HG03060 (cell line): ENCODE measurements around the gene ANO7.
"Not testable (repeated sequence)": the region's sequence is repeated elsewhere in the genome, so short reads cannot be mapped to it uniquely, and the experiment has no call there.

Source experiments
- ATAC-seq: cut with Tn5 transposase; IDR thresholded peaks from one replicate; pipeline ENCODE4 v1.9.1; 2021; ENCODE audit warnings: low read depth, moderate number of reproducible peaks; ENCODE audit not compliant: unreplicated experiment

The ANO7 gene

DNA sequence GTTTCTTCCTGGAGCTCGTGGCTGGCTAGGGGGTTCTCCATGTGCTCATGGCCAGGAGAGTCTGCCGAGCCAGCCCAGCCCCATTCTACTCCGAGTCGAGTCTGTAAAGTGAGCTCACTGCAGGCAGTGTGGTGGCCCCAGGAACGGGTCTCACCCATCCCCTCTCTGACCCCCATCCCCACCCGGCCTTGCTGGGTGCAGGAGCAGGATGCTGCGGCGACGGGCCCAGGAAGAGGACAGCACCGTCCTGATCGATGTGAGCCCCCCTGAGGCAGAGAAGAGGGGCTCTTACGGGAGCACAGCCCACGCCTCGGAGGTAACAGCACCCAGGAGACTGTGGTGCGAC lies 1.4 kb downstream of the ANO7 start:
- ATAC-seq: no peak

DNA sequence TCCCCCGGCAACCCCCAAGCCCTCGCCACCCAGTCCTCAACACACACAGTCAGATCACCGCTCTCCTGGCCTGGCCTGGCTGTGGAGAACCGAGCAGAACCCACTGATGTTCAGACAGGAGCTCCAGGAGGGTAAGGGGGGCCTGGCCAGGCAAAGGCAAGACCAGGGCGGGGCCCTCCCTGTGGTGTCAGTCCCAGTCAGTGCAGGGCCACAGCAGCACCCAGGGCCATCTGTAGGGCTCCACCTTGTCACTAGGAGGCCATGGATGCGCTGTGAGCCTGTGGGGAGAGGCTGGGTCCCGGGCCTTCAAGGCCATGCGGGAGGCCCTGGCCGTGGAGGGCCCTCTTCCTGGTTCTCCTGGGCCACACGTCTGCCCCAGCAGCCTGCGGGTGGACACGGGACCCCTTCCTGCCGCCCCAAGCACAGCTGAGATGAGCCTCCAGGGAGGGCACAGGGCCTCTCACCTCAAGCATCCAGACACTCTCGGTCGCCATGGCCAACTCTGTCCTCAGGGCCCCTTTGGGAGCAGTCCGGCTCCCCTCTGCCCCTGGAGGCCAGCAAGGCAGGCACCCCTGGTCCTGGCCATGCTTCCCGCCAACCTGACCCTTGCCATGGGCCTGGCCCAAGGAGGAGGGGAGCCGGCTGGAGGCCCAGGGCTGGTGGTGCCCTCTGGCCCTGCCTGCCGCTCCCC lies 2.0 kb downstream of the ANO7 start:
- no peak for ATAC-seq

DNA sequence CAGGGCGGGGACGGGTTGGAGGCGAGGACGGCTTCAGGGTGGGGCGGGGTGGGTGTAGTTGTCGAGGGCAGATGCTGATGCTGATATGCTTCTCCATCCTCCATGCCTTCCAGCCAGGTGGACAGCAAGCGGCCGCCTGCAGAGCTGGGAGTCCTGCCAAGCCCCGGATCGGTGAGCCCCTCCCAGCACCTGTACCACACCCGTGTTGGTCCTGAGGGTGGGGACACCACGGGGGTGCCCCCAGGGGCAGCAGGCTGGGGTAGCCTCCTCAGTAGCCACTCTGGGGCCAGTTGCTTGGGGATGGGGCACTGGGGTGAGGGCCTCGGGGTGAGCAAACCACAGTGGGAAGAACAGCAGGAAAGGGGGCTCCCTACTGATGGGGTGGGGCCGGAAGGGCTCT lies 2.6 kb downstream of the ANO7 start:
- no peak for ATAC-seq

DNA sequence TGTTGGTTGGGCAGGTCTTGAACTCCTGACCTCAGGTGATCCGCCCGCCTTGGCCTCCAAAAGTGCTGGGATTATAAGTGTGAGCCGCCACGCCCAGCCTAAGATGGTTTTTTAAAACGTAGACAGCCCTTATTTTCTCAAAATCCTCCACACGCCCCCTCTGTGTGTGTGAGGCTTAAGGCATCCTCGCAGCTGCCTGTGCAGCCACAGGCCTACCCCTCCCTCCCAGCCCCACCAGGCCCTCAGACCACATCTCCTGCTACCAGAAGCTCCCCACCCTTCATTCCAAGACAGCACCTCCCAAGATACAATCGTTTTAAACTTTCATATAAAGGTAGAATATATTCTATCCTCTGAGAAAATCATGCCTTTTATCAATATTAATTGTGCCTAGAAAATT lies 4.8 kb downstream of the ANO7 start:
- ATAC-seq: no peak

DNA sequence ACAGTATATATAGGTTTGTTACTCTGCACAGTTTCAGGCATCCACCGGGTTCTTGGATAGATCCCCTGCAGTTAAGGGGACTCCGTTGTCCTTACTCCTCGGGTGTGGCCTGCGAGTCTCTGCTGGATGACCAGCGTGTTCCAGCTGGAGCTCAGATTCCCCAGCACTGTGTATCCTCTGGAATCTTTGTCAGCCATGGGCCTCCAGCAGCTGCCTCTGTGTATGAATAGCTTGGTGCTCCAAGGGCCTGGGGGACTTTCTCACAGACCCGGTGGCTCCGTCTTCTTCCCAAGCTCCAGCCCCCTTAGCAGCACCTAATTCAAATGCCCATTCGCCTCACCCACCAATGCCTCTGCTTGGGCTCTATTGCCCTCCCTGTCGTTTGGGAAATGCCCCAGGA lies 6.3 kb downstream of the ANO7 start:
- ATAC-seq: no peak

DNA sequence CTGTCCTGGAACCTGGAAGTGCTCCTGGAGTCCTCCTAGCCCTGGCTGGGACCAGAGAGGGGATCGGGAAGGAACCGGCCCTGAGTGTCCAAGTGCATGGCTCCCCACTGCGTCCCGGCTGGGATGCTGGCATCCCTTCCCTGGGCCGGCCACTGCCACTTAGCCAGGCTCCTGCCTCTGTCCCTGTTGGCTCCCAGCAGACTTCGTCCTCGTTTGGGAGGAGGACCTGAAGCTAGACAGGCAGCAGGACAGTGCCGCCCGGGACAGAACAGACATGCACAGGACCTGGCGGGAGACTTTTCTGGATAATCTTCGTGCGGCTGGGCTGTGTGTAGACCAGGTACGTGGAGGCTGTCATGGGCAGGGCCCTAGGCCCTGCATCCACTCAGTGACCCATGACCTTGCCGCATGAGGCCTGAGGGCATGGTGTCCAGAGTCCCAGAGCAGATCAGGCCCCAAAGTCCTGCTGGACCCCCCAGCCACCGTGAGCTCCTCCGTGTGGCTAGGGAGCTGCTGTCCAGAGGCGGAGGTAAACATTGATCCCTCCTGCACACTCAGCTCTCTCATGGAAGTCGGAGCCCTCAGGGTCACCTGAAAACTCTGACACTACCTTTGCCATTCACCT lies 7.1 kb downstream of the ANO7 start:
- ATAC-seq: no peak

DNA sequence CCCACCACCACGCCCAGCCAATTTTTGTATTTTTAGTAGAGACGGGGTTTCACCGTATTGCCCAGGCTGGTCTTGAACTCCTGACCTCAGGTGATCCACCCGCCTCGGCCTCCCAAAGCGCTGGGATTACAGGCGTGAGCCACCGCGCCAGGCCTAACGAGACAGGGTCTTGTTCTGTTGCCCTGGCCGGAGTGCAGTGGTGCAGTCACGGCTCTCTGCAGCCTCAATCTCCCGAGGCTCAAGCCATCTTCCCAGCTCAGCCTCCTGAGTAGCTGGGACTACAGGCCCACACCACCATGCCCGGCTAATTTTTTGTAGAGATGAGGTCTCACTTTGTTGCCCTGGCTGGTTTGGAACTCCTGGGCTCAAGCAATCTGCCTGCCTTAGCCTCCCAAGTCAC lies 8.8 kb downstream of the ANO7 start:
- not testable (repeated sequence) for ATAC-seq

DNA sequence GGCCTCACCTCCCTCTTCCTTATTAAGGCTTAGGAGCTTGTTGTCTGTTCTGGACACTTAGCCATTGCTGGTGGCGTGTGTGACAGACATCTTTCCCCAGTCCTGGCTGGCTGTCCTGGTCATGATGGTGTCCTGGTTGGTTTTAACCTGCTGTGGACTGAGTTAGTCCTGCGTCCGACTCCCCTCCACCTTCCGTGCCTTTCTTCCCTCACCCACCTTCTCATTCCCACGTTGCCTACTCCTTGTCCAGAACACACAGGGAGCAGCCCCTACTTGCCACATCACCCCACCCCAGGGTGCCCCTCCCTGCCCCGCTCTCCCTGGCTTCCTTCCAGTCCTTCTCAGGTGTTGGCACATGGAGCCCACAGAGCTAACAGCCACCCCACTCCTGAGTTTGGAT lies 9.5 kb downstream of the ANO7 start:
- ATAC-seq: no peak

DNA sequence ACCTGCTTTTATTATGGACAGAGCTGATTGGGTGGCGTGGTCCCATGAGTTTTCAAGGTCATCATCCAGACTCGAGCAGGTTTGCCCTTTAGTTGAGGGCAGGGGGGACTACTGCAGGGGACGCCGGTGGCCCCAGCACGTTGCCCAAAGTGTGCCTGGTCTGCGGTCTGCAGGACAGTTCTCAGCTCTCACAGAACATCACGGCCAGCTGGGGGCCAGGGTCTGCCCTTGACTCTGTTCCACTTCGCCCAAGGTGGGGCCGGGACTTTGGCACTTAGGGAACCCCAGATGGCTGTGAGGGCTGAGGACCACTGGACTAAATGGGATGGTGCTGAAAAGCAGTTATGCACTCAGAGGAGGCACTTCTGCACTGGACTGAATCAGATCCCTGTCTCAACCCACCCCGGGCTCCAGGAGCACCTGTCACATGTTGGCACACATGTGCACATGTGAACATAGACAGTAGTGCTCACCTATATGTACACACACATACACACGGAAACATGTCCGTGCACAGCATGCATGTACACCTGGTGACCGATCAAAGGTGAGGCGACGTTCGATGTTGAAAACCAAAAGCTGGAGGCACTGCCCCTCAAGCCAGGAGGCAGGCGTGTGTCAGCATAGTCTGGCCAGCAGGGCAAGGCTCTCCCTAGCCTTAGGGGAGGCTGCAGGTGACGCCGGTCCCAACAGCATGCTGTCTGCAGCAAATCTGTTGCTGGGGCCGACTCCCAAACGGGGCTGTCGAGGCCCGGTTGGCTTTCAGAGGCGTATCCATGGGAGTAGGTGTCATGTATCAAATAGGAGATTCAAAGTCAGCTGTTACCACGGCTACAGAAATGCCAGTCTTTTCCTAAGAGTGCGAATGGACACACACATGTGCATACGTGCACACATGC lies 10.2 kb downstream of the ANO7 start:
- no peak for ATAC-seq

DNA sequence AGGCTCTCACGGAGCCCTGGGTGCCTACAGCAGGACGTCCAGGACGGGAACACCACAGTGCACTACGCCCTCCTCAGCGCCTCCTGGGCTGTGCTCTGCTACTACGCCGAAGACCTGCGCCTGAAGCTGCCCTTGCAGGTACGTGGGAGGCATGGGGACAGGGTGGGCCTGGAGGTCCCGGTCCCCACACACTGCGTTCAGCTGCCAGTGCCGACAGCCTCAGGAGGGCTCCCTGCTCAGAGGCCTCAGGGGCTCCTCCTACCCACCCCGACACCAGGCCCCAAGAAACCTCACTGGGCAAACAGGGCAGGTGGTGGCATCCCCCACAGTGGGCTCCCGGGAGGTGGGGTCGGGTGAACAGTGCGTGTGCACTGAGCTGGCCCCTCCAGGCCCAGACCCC lies 10.8 kb downstream of the ANO7 start:
- ATAC-seq: no peak

DNA sequence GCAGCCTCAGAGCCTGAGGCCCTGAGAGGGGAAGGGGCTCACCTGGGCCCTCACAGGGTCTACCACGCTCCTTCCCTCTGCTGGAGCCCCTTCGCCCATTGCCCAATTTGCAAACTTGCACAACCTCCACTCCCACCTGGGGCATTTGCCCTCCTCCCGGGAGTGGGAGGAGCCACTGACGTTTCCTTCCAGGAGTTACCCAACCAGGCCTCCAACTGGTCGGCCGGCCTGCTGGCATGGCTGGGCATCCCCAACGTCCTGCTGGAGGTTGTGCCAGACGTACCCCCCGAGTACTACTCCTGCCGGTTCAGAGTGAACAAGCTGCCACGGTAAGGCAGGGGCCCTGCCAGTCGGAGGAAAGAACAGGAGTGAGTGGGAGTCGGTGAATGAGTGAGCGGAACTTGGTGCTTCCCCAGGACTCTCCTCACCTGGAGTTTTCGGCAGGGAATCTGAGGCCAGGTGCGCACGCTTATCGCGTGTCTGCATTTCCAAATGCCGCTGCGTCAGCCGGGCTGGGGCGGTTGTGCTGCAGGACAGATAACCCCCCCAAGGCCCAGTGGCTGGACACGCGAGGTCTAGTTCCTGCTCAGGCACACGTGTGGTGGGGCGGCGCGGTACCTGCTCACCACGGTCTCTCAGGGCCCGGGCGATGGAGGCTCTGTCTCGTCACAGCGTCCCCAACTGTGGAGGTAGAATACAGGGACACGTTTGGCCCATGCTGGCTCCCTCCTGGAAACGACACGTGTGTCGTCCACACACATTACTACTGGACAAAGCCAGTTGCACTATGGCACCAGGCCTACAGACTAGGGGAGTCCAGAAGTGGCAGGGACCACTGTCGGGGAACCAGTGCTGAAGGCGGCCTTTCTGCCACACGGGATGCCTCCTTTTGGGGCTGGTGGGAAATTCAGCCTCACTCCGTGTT lies 11.7 kb downstream of the ANO7 start:
- no peak for ATAC-seq

DNA sequence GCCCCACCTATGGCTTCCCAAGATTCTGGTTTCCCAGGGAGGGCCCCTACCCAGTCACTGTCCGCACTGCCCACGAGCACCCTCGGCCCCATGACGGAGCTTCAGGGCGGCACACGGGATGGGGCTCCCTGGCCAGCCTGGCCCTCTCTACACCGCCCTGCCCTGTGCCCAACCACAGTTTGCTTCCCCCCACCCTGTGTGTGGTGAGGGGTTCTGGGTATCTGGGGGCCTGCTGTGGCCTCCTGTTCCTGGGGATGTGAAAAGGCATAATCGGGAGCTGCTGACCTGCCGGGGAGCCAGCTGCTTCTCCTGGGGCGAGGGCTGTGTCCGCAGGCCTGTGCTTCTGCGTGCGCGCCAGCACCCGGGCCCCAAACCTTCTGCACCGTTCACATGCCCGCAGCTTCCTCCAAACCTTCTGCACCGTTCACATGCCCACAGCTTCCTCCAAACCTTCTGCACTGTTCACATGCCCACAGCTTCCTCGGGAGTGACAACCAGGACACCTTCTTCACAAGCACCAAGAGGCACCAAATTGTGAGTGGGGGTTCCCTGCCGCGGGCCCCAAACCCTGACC lies 12.4 kb downstream of the ANO7 start:
- ATAC-seq: no peak

DNA sequence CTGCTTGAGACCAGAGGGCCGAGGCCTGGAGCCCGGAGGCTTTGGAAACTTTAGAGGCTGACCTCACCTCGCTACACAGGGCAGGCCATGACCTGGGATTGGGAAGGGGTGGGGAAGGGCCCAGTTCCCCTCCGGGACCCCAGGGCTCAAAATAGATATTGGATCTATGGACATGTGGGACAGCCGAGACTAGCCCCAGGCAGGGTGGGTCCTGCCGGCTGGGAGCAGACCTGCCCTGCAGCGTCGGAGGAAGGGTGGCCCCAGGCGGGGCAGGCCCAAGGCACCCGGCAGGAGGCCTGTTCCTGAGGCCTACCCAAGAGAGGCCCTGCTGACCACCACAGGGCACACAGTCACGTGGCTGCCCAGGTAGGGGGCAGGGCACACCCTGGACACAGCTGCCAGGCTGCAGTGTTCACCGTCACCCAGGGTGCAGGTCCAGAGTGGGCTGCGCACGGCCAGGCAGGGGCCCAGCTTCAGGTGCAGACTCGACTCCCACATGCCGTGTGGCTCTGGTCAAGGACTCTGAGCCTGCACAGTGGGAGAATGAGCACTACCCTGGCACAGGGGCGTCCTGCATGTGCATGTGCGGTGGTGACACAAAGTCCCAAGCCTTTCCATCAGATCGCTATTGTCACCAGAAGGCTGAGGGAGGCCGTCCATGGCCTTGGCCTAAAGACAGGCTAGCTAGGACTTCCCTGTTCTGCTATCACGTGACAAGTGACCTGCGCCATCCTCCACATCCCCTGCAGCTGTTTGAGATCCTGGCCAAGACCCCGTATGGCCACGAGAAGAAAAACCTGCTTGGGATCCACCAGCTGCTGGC lies 13.2 kb downstream of the ANO7 start:
- no peak for ATAC-seq

DNA sequence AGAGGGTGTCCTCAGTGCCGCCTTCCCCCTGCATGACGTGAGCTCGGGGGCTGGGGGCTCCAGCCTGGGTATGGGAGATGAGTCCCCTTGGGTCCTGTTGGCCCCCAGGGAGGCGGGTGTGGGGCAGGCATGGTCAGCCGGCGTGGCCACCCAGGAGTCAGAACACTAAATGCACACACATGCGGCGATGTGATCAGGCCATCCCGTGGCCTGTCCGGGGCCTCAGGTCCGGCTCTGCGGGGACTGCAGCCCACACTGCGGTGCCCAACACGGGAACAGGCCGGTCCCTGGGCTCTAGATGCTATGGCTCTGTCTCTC lies 13.8 kb downstream of the ANO7 start:
- ATAC-seq: no peak

DNA sequence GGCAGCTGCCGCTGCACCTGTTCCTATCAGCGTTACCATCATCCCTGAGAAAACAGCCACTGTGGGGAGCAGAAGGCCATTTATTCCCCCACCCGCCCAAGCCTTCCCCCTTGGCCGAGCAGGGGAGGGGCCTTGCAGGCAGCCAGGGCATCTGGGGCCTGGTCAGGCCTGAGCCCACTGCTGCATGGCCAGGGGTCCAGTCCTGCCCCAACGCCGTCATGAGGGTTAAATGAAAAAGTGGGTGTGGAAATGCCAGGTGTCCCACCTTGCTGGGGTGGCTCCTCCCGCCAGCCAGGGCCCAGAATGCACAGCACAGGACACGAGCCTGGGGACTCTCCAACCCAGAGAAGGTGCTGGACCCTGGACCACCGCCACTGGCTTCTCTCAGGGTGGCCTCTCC lies 14.2 kb downstream of the ANO7 start:
- ATAC-seq: no peak

DNA sequence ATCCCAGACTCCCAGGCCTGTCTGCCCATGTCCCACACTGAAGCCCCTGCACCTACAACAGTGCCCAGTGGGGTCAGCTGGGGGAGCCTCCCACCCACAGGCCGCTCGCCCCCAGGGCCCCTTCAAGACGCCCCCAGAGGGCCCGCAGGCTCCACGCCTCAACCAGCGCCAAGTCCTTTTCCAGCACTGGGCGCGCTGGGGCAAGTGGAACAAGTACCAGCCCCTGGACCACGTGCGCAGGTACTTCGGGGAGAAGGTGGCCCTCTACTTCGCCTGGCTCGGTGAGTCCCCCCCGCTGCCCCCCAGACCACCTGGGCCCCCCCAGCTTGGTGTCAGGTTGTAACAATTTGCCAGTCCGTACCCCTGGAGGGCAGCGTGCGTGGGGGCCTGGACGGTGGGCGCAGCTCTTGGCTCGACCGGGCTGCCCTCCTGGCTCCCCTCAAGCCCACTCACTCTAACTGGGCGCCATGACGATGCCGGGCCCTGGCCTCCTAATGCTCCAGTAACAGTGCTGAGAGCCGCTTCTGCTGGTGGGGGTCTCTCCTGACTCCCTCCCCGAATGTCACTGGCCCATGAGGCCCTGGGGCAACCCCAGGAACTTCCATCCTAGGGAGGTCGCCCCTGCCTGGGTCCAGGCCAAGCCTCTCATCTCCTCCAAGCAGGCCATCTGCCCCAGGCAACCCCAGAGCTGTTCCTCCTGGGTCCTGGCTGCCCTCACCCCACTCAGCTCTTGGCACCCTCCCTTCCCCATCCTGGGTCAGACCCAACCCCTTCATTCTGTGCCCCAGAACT lies 14.9 kb downstream of the ANO7 start:
- ATAC-seq: no peak

DNA sequence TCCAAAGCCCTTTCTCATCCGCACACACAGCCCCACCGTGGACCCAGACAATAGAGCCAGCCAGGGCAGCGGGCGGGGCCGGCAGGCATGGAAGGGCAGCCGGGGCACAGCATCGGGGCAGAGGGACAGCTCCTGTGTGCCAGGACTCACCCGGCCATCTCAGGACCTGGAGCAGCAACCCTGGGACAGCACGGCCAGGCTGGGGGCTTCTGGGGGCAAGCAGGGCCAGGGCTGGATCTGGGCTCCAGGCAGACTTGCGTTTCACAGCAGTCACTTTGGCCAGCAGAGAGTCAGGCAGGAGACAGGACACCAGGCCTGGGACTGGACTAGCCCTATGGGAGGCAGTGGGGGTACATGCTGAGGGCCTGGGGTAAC lies 15.5 kb downstream of the ANO7 start:
- no peak for ATAC-seq

DNA sequence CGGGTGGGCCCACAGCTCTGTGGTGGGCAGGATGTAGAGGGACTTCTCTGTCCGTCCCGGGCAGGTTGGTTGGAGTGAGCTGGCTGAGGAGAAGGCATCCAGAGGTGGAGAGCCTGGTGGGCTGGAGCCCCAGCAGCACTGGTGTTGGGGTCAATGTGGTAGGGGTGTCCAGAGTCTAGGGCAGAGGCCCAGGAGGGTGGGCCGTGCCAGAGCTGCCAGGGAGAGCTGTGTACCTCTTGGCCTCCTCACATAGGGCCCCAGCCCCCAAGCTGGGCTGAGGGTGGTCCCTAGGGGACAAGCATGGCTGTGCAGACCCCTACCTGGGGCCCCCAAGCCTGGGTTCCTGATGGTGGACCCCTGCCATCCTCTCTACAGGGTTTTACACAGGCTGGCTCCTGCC lies 16.0 kb downstream of the ANO7 start:
- ATAC-seq: no peak

DNA sequence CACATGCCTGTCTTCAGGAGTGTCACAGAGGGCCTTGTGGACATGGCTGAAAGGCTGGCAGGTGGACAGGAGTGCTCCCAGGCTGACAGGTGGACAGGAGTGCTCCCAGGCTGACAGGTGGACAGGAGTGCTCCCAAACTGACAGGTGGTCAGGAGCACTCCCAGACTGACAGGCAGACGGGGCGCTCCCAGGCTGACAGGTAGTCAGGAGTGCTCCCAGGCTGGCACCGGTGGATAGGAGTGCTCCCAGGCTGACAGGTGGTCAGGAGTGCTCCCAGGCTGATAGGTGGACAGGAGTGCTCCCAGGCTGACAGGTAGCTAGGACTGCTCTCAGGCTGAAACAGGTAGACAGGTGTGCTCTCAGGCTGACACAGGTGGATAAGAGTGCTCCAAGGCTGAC lies 16.6 kb downstream of the ANO7 start:
- ATAC-seq: no peak
